Upper lobe of left lung (tissue), 4 donors: ENCODE measurements around the gene IPMK.

ENCODE experiments used
- POLR2A ChIP-seq, 4 donors: fragments of 450-650 bp; IDR thresholded peaks; one replicate each; pipeline ENCODE4 v1.5.1; 2016 to 2017; ENCODE audit warnings: antibody characterized with exemption in 4 of 4, mild to moderate bottlenecking in 2 of 4
- TF ChIP-seq, protein P1 (sequence below), 6 experiments: fragments of 450-650 bp in 4 of 6; fragments of 200-600 bp in 2 of 6; sonication (generic) in 2 of 6; IDR thresholded peaks; one replicate each; pipeline ENCODE4 v1.5.1; 2016 to 2019; ENCODE audit warnings: antibody characterized with exemption in 6 of 6

DNA sequence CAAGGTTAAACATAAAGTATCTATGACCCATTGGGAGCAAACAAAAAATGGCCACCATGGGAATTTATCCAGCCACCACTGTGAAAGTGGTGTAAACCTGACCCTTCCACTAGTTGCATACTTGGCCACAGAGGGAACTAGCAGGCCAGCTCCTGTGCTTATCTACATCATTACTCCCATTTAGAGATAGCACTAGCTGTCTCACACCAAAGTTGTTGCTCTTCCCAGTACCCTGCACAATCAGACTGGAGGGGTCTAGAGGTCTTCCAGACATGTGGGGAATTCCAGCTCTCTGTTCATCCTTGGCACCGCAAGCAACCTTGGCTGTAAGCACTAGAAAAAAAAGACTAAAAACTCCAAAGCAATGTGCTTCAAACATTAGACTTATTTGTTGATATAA, 113.9 kb downstream of the IPMK start:
- TF ChIP-seq POLR2A (IDR thresholded peaks at IDR 0.05): no peak
- TF ChIP-seq, protein P1, sequence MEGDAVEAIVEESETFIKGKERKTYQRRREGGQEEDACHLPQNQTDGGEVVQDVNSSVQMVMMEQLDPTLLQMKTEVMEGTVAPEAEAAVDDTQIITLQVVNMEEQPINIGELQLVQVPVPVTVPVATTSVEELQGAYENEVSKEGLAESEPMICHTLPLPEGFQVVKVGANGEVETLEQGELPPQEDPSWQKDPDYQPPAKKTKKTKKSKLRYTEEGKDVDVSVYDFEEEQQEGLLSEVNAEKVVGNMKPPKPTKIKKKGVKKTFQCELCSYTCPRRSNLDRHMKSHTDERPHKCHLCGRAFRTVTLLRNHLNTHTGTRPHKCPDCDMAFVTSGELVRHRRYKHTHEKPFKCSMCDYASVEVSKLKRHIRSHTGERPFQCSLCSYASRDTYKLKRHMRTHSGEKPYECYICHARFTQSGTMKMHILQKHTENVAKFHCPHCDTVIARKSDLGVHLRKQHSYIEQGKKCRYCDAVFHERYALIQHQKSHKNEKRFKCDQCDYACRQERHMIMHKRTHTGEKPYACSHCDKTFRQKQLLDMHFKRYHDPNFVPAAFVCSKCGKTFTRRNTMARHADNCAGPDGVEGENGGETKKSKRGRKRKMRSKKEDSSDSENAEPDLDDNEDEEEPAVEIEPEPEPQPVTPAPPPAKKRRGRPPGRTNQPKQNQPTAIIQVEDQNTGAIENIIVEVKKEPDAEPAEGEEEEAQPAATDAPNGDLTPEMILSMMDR (IDR thresholded peaks at IDR 0.05): no peak
